Brain pericyte (primary cell): Measurements from ENCODE around the gene PDZK1.
"Not testable (repeated sequence)": the region's sequence is repeated elsewhere in the genome, so short reads cannot be mapped to it uniquely, and the experiment has no call there.

ENCODE experiments used
- DNase-seq: peaks from one replicate; pipeline ENCODE4 v3.0.0-alpha.2; 2012; ENCODE audit warnings: low read depth, low spot score

The PDZK1 gene

DNA sequence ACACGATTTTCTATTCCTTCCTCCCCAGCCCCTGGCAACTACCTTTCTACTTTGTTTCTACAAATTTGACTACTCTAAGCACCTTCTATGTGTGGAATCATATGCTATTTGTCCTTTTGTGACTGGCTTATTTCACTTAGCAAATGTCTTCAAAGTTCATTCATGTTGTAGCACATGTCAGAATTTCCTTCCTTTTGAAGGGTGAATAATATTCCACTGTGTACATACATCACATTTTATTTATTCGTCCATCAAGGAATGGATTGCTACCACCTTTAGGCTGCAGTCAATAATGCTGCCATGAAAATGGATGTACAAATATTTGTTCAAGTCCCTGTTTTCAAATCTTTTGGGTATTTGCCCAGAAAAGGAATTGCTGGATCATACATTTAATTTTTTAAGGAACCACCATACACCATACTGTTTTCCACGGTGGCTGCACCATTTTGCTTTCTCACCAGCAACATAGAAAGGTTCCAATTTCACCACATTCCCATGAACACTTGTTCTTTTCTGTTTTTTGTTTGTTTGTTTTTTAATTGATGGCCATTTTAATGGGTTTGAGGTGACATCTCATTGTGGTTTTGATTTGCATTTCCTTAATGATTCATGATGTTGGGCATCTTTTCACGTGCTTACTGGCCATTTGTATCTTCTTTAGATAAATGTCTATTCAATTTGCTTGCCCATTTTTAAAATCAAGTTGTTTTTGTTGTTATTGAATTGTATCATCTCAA lies 3.3 kb upstream of the PDZK1 start:
- no peak for DNase-seq

GRCh38 chr1:145708063-145708462 lies 895 bp upstream of the PDZK1 start:
- DNase-seq, result no peak

DNA sequence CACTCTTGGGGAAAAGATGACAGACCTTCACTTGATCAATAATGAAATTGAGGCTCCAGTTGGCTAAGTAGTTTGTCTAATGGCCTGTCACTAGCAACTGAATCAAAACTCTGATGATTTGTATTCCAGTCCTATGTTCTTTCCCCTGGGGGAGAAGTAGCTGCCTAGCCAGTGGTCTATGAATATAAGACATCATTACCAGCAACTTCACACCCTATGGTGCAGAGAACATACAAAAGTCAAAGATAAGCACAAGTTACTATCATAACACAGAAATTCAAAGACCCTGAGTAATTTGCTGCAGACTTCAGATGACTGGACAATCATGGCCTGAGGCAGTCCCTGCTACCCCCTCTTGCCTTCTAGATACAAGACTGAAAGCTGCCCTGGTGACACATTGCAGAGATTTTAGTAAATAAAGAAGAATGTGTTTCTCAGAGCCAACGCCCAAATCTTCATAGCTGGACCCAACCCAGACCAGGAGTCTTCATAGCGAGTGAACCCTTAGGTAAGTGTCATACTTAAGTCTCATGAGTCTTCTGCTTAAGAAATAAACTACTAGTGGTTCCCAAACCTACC lies 993 bp downstream of the PDZK1 start:
- DNase-seq, result no peak

GRCh38 chr1:145705622-145706021 lies 1.5 kb downstream of the PDZK1 start:
- DNase-seq, result no peak

DNA sequence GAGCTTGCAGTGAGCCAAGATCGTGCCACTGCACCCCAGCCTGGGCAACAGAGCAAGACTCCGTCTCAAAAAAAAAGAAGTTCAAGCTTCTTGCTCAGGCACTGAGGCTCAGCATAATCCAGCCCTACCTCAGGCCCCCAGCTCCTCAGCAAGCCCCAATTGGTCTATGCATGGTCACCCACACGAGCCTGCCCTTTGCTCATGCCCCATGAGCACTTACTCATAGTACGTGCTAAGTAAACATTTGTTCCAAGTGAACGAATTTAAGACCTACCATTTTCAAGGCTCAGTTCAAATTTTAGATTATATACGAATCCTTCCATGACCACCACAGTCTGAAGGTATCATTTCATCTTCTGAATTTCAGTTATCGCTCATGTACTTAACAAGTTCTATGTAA lies 4.3 kb downstream of the PDZK1 start:
- DNase-seq, result no peak

GRCh38 chr1:145702052-145702451 lies 5.1 kb downstream of the PDZK1 start:
- no peak for DNase-seq

- no peak for DNase-seq
Measured at GRCh38 chr1:145701306-145701862, 5.8 kb downstream of the PDZK1 start.

- DNase-seq, result no peak
Measured at GRCh38 chr1:145696630-145696960, 10.6 kb downstream of the PDZK1 start.

GRCh38 chr1:145695821-145696629 lies 11.1 kb downstream of the PDZK1 start:
- no peak for DNase-seq

DNA sequence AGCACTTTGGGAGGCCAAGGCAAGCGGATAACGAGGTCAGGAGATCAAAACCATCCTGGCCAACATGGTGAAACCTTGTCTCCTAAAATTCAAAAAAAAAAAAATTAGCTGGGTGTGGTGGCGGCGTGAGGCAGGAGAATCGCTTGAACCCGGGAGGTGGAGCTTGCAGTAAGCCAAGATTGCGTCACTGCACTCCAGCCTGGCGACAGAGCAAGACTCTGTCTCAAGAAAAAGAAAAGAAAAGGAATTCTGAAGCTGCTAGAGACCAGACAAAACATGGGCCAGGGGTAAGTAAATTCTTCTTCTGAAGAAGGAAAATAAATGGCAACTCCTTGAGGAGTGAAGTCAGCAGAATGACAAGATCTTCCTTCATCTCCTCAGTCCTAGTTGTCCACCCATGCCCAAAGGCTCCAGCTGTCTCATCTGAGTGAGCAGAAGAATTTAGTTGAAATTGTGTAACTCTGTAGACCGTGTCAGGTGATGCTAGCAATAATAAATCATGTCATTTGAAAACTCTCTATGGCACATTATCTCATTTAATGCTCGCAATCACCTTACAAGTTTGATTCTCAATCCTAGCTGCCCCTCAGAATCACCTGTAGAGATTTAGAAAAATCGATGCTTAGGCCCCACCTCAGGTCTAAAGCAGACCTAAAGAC lies 14.3 kb downstream of the PDZK1 start:
- DNase-seq, result no peak

DNA sequence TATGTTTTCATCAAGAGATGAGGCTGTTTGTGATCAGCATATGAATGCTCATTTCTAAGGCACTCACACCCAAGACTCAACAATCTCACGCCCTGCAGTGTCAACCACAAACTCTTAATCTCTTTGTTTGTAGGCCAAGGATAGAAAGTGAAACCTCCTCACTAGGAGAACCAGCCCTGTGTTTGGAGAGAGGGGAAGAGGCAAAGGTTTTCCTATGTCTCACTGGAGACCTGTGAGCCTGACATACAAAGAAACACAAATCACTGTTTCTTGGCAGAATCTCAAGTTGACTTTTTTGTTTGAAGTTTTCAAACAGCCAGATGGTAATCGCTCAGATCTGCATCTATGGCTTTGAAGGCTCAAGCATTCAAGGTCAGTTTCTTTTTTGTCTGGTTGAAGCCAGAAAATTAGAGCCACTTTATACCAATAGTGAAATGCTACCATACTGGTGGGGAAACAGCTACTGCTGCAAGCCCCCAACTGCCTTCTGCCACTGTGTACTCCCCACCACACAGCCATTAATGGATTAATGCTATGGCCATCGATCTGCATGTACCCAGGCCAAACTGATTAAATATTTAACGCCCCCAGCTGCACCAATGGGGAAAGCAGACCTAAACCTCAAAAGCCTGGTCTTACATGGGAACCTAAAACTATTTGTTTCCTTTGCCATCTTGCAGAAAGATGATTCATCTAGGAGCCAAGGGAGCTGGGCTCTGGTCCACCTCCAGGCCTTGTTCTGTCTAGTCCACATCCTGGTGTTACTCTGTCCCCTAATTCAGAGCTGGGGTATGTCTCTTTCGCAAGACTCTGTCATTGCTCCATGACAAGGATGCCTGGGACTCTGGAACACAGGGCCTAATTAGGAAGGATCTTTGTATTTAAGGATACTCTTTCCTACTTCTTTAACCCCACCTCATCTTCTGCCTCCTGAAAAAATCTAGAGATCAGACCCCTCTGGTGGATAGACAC lies 16.3 kb downstream of the PDZK1 start:
- DNase-seq, result peak; percentile 30

DNA sequence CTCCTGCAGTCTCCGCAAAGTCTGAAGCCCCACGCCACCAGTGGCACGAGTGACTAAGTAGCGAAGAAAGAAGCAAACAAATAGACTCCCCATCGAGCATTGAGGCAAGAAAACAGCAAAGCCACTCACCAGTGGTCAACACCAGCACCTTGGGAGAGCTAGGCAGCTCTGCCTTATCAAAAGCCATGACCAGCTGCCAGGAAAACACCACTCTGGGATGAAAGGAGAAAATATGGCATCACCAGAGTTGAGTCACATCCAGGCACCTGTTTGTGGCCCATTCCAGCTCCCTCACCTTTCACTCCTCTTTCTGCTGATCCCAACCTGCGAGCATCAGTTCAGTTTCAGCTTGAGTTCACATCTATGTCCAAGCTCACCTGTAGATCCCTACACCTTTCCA lies 17.2 kb downstream of the PDZK1 start:
- DNase-seq, result no peak

- no peak for DNase-seq
Measured at GRCh38 chr1:145688924-145689323, 18.2 kb downstream of the PDZK1 start.

DNA sequence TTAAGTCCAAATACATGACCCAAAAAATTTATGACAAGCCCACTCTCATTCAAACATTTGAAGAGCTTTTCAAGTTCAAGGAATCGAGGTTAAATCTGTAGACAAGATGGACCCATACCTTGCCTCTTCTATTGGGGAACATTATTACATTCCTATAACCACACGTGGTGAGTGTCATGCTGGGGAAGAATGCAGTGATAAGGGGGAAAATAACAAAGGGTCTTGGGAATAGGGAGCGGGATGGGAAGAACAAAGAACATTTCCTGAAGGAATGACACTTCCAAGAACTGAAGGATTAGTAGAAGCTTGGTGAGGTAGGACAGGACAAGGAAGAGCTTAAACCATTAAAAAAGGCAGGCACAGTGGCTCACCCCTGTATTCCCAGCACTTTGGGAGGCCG lies 18.8 kb downstream of the PDZK1 start:
- DNase-seq, result no peak

DNA sequence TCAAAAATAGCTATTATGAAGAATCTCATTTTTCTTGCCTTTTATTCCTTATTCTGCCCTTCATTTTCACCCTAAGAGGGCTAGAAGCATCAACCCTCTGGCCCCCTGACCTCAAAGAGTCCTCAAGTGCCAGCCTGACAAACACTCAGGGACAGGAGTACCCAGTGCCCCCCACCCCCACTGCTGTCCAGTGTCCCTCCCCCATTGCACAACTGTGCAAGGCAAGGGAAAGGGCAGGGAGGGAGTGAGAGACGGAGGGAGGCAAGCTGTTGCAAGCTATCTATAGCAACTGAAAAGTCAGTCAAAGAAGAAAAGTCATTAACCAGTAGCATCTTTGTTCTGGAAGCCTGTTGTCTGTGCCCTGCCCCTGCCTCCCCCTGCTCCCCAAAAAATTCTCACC lies 21.1 kb downstream of the PDZK1 start:
- not testable (repeated sequence) for DNase-seq

GRCh38 chr1:145684858-145685257 lies 22.3 kb downstream of the PDZK1 start:
- not testable (repeated sequence) for DNase-seq

DNA sequence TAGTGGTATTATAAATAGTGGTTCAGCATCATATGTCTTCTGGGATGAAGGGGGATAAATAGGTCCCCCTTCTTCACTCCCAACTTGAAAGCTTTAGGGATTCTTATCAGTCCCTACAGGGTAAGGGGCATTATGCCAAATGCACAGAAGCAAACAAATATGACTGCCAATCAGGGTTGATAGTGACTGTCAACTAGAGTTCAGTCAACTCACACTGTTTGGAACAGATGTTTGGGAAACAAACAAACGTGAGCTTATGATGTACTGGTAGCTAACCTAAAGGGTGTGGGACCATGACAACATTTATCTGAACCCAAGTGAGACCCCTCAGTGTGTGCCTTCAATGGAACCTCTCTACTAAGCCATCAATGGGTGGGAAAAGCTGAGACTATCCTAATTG lies 34.0 kb downstream of the PDZK1 start:
- not testable (repeated sequence) for DNase-seq

DNA sequence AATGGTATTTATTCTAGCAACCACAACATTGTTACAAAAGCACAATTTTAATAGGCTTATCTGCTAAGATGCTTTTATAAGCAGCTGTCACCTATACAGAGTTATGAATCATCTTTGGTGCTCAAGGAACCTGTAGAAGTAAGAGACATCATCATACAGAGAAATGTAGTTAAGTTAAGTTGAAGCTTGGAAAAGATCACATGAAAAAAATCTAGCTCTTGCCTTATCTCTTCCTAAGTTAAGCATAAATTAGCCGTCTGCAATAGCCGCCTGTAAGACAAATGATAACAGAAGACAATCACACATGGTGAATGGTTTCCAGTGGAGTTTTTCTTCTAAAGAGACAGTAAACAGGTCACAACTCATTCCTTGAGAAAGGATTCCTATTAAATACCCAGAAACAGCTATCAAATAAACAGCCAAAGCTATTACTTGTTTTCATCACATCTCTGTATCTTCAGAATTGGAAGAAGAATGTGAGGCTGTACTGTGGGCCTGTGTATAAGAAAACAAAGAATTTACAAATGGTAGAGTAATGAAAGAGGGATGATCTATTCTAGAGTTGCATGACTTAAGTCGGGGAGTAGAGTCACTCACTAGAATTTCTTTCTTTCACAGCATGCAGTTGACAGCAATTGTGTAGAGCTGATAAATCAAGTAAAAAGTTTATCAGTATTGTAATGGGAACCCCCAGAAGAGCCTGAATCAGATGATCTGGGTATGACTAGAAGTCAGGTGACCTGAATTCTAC lies 36.0 kb downstream of the PDZK1 start:
- not testable (repeated sequence) for DNase-seq

DNA sequence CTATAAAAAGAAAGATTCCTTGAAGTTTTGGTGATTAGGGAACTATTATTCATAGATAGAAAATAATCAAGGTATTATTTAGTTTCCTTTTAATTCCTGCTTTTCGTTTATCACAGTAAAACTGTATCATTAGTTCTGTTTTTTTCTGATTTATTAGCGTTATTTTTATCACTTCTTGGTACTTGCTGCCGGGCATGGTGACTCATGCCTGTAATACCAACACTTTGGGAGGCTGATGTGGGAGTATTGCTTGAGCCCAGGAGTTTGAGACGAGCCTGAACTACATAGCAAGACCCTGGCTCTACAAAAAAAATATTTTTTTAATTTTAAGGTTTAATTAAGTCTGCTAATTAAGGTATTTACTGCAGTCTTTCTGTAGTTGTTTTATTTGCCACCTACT lies 42.2 kb downstream of the PDZK1 start:
- DNase-seq, result not testable (repeated sequence)

- DNase-seq, result not testable (repeated sequence)
Measured at GRCh38 chr1:145662502-145662901, 44.7 kb downstream of the PDZK1 start.
